NK-92 treated with Interleukin-12 subunit alpha and Interleukin-12 subunit beta, amount 100 ng/mL, for 24 hours (cell line): Measurements from ENCODE around the gene RIF1.

ENCODE experiments used
- DNase-seq: peaks from one replicate; lab custom pipeline; 2025; lab: John Stamatoyannopoulos, UW

RIF1 gene

DNA sequence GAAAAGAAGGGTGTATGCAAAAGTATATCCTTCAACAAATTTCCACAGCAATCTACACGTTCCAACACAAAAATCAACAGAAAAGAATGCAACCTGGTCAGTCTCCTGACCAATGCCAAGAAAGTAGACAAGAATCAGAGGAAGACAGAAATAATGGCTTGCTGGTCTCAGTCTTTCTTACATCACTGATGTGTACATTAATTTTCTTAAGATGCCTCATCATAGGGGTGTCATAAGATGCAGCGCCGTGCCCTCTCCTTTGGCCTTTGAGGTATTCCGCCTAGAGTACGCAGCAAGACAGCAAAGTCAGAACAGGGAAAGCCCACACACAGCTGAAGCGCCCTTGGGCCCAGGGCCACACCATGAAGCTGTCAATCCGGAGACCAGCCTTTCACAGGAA is 112.9 kb downstream of the RIF1 start:
- no peak for DNase-seq

GRCh38 chr2:151523850-151524249 is 114.1 kb downstream of the RIF1 start:
- no peak for DNase-seq

DNA sequence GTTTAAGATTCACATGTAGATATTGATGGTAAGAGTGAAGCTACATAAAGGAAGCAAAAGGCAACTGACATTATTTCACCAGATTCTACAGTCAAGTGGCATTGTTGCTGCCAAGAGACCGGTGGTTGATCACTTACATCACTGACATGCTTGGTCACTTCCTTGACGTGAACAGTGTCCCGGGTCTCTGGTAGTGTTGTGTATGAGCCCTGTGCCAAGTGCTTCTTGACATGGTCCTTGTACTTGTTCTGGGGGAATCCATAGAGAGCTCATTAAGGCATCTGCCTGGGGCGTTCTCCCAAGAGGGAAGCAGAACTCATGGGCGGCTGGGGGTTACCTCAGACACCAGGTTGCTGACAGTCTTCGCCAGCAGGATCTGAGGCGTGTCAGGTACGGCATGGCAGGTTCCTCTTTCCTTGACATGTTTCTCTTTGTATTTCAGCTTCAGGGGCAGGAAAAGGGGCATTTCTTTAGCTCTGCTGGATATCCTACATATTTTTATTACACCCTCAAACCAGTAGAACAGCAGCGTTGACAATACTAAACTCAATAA is 116.2 kb downstream of the RIF1 start:
- DNase-seq, result no peak

GRCh38 chr2:151526572-151527090 is 116.9 kb downstream of the RIF1 start:
- DNase-seq, result no peak
